DMS 273 (cell line): ENCODE measurements around the gene GPR108.
"Not testable (repeated sequence)": the region's sequence is repeated elsewhere in the genome, so short reads cannot be mapped to it uniquely, and the experiment has no call there.

Experiments used
- DNase-seq: peaks from one replicate; lab custom pipeline; 2025; ENCODE audit not compliant: unreplicated experiment; lab: John Stamatoyannopoulos, UW

GPR108 gene

DNA sequence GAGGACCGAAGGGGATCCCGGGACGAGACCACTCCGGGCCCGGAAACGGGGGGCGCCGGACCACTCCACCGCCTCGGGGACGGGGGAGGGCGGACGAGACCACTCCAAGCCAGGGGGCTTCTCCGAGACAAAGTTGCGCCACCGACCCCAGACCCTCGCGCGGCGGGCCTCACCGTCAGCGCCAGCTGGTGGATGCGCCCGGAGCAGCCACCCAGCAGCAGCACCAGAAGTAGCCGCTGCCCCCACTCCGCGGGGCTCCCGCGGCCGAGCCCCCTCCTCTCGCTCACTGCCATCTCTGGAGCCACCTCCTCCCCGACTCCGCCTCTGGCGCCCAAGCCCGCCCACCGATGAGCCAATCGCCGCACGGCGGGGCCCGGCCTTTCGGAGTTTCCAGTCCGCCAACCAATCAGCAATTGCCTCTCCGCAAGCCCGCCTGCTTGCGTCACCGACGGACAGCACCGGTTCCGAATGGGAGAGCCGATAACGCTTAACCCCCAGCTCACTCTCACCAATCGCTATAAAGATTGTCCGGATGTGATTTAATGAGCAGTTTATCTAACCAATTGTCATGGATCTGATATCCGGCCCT, at the start of gene GPR108:
Gene GPR108, minus strand, starts transcription at position 297 of the 589 bp plus-strand sequence. Its CDS starts 4 bp downstream, at position 293.
- peak; percentile 100 for DNase-seq

- no peak for DNase-seq
These were observed 41.8 kb upstream of the GPR108 start for GRCh38 chr19:6779206-6779605.

DNA sequence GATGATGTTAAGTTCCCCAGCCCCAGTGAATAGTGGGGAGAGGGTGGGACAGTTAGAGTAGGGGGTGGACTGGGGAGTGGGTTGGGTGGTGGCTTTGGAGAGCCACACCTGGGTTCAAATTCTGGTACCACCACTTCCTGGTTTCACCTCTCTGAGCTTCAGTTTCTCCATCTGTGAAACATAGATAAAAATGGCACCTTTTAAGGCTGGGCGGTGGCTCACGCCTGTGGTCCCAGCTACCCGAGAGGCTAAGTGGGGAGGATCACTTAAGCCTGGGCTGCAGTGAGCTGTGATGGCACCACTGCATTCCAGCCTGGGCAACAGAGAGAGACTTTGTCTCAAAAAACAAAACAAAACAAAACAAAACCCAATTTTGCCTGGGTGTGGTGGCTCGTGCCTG, 41.0 kb upstream of the GPR108 start:
- no peak for DNase-seq

DNA sequence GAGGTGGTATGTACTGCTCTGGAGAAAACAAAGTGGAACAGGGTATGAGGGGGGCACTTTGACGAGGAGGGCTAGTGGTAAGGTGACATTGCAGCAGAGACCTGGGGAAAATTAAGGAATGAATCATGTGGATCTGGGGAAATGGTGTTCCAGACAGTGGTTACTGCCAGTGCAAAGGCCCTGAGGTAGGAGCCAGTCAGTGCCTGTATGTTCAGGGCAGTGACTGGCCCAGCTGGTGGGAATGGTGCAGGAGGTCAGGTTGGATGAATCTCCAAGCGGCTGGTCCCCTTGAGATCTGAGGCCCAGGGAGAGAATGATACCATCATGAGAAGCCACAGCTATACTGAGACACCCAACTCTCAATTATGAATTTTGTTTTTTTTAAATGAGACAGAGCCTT, 40.1 kb upstream of the GPR108 start:
- DNase-seq: no peak

DNA sequence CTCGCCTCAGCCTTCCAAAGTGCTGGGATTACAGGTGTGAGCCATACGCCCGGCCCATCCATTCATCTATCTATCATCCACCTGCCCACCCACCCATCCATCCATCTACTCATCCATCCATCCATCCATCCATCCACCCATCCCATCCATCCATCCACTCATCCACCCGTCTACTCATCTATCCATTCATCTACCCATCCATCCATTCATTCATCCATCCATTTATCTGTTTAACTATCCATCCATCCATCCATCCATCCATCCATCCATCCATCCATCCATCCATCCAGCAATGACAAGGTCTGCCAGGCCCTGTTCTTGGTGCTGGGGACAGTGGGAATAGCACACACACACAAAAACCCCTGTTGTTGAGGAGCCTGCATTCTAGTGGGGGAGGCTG, 39.6 kb upstream of the GPR108 start:
- no peak for DNase-seq

DNA sequence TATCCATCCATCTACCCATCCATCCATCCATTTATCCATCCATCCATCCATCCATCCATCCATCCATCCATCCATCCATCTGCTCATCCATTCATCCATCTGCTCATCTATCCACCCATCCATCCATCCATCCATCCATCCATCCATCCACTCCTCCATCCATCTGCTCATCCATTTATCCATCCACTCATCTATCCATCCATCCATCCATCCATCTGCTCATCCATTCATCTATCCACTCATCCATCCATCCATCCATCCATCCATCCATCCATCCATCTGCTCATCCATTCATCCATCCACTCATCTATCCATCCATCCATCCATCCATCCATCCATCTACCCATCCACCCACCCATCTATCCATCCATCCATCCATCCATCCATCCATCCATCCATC, 38.7 kb upstream of the GPR108 start:
- not testable (repeated sequence) for DNase-seq

- peak; percentile 84 for DNase-seq
These were observed 37.7 kb upstream of the GPR108 start for GRCh38 chr19:6774821-6775707.

DNA sequence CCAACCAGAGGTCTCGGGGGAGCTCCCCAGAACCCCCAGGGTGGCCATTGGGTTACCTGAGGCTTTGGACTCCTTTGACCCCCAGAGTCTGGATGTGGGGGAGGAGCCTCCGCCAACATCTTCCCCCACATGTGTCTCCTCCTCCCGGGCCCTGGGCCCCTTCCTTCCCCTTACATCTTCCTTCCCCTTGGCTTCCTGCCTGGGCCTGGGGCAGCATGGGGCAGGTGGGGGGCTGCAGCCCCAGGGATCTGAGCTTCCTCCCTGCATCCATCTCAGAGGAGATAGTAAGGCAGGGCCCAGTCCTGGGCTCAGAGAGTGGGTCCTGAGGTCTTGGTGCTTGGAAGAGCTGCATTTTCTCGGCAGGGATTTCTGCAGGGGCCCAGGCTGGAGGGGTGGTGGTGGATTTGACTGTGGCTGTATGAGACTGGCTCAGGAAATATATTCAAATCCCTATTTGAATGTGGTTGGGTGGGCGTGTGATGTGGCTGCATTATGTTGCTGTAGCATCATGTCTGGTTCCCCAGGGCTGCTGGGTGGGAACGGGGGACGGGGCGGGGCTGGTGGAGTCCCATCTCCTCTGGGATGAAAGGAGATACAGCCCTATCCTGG, 36.0 kb upstream of the GPR108 start:
- no peak for DNase-seq

DNA sequence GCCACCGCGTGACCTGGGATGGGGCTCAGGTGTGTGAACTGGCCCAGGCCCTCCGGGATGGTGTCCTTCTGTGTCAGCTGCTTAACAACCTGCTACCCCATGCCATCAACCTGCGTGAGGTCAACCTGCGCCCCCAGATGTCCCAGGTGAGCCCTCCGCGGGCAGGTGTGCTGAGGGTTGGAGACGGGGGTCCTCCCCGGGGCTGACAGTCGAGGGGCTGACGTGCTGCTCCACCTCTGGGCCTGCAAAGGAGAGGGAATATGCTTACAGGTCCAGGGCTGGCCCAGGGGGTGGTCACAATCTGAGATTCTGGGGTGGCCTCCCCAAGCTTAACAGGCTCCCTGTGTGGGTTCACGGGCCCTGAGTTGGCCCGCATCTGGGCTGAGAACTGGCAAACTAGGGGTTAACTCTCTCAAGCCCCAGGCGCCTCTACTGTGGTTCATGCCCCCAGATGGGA, 35.5 kb upstream of the GPR108 start:
- DNase-seq: no peak

DNA sequence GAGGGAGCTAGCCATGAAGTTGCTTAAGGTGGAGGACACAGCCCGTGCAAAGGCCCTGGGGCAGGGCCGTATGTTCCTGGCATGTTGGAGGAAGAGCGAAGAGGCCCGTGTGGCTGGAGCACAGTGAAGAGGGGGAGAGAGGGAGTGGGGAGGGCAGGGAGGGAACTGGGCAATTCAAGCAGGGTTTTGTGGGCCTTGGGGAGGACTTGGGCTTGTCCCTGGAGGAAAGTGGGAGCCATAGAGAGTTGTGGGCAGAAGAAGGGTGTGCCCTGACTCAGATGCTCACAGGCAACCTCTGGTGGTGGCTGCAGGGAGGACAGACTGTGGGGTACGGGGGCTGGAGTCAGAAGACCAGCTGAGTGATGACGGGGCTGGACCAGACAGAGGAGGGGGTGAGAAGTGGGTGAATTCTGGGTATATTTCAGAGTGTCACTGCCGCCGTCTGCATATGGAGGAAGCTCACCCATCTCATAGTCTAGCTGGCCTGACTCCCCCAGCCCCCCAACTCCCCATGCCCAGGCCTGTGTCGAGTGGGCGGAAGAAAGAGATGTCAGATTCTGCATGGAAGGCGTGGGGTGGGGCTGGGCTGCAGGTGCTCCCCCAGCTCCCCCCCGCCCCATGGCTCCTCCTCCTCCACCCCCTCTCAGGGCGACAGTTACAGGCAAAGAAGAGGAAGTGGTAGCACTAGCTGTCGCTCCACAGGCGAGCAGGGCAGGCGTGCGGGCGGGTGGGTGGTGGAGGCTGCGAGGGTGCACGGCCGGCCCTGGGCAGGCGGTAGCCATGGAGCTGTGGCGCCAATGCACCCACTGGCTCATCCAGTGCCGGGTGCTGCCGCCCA, 34.9 kb upstream of the GPR108 start, which contains the start of gene VAV1:
Gene VAV1, plus strand, starts transcription at position 681 of the 838 bp plus-strand sequence. Its CDS starts 100 bp downstream, at position 781.
- no peak for DNase-seq

DNA sequence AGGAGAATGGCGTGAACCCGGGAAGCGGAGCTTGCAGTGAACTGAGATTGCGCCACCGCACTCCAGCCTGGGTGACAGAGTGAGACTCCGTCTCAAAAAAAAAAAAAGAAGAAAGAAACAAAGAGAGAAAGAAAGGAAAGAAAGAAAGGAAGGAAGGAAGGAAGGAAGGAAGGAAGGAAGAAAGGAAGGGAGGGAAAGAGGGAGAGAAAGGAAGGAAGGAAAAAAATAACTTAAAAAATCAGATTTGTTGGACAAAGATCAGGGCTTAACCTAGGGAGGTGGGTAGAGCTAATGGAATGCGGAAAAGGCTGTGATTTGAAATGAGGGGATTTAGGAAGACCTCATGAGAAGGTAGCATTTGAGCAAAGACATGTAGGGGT, 34.3 kb upstream of the GPR108 start:
- not testable (repeated sequence) for DNase-seq

GRCh38 chr19:6769006-6769619, 31.7 kb upstream of the GPR108 start:
- peak; percentile 42 for DNase-seq

DNA sequence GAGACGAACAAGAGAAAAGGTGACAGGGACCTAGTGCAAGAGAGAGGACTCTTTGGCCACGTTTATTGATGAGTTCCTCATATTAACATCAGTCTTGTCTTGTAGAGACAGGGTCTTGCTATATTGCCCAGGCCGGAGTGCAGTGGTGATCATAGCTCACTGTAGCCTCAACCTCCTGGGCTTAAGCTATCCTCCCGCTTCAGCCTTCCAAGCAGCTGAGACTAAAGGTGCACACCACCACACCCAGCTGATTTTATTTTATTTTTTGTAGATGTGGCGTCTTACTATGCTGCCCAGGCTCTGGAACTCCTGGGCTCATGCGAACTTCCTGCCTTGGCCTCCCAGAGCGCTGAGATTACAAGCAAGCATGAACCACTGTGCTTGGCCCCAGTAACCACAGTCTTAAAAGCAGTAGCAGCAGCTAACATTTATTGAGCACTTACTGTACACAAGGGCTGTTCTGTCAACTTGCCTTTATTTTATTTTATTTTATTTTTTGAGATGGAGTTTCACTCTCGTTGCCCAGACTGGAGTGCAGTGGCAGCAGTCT, 30.9 kb upstream of the GPR108 start:
- no peak for DNase-seq

DNA sequence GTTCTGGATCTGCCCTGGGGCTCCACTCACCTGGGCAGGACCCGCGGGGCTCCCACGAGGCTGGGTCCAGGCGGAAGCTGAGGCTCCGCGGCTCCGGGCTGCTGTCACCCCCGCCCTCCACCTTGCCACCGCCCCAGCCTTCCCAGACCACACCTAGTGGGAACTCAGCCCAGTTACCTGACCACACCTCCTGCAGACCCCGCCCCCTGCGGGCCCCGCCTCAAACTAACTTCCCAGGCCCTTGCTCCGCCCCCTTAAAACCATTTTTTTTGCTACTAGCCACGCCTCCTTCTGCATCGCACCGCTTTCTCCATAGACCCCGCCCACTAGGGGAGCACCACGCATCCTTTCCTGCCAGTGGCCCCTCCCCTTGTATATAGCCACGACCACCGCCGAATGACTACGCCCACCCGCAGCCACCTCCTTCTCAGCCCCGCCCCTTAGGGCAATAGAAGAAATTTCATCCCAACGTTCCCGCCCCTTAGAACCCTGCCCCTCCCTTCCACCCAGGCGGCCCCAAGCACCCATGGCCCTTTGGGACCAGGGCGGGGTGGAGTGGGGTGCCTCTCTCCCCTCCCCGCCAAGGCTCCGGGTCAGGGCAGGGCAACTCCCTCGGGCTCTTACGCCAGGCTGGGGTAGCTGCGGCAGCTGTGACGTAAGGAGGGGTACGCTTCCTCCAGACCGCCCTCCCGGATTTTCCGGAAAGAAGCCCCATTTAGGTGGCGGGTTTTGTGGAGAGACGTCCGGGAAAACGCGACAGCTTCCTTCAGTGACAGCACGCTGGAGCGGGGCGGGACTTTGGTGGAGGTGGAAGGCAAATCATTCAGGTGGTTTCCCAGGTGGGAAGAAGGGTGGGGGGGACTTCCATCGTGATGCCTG, 30.2 kb upstream of the GPR108 start, which contains the start of gene SH2D3A:
Gene SH2D3A, minus strand, starts transcription at position 79 of the 879 bp plus-strand sequence. CDS start 3,687 bp downstream, outside the sequence.
- DNase-seq: peak; percentile 42

GRCh38 chr19:6767081-6767356, 29.6 kb upstream of the GPR108 start:
- DNase-seq: no peak

DNA sequence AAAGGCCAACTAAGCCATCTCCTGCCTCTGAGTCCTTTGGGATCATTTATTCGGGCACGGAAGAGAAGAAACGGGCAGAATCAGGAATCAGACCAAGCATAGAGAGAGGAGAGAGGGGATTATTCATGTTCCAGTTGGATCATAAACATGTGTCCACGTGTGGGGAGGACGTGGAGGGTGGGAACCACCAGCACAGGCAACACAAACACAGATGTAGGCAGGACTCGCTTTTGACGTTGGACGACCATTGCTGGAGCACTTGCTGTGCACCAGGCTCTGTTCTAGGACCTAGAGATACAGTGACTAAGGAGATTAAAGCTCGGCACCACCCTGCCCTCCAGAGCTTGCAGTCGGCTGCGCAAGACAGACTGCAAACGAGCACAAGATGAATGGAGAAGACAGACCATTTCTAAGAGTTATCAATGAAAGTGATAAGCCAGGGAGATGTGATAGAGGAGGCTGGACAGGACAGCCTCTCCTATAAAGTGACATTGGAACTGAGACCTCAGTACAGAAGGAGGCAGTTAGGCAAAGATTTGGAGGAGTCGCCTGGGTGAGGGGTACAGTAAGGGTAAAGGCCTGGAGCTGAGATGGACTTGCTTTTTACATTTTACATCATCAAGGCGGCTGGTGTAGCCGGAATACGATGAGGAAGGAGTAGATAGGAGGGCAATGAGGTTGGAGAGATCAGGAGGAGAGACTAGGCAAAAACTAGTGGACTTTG, 29.1 kb upstream of the GPR108 start:
- DNase-seq: no peak

DNA sequence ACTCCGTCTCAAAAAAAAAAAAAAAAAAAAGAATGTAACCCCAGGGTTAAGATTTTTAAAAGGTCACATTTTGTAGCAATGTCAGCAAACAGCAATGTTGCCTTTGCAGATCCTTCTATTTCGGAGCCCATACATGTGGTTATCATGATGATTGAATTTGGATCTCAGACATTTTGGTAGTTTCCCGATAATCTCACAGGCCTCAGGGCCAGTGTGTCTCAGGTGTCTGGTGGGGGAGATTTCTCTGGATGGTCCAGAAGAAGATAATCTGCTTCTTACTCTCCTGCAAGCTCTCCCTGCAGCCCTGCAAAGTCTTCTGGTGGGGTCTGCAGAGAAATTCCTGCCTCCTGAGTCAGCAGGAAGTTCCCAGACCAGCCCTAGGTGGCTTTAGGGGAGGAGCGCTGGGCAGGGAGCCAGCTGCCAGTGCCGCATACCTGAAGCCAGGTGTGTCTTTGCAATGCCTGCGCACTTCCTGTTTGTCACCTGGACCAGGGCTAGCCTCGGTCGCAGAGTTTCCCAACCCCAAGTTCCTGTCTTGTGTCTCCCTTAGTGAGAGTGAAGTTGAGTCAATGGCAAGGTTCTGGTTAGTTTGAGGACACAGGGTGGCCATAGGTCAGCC, 28.5 kb upstream of the GPR108 start:
- no peak for DNase-seq

- DNase-seq: not testable (repeated sequence)
These were observed 24.9 kb upstream of the GPR108 start for GRCh38 chr19:6762253-6762797.
